ENCODE measurements around the gene ZNF646.

GRCh38 chr16:31086629-31086906 lies 12.3 kb downstream of the ZNF646 start:
- TF ChIP-seq POLR2A (IDR thresholded peaks at IDR 0.05): no peak
- TF ChIP-seq CTCF (IDR thresholded peaks at IDR 0.05): no peak

Data from thyroid gland (tissue), 4 donors.